COR-L47 (cell line): ENCODE measurements around the gene TMEM97.
A peak's percentile ranks its signal among the peaks of the same experiment; 100 is the strongest.

Experiments used
- DNase-seq: peaks from one replicate; lab custom pipeline; 2025; lab: John Stamatoyannopoulos, UW

Gene TMEM97

DNA sequence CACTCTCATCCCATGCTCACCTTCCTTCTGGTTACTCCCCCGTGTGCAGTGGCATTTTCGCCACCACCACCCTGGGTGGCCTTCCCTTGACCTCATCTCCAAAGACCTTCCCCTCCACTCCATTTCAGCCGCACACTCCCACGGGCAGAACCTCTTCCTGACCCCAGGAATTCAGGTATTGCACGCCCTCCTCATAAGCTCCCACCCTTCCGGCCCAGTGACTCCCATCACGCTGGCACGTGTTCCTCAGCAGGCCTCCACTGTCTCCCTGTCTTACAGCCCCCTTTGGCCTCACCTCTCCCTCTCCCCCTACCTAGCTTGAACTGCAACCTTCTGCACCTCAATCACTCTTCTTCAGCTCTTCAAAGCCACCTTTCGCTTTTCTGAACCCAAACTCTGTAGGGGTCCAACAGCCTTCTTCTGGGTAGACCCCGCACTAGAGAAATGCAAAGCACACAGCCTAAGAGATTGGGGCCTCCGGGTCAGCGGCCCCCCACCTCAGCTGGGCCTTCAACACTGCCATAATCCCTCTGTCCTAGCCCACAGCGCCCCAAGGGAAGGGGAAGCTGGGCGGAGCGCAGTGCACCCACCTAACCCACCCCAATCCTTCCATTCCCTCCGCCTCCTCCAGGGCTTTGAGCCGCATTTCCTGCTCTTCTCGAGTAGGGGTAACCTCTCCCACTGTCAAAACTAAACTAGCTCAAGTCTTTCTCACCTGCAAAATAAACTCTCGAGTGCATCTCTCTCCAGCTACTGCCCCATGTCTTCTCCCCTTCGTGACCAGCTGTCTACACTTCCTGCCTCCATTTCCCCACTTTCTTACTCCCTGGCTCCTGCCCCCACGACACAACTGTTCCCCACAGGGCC, 1.7 kb upstream of the TMEM97 start:
- no peak for DNase-seq

GRCh38 chr17:28317966-28318758, 838 bp upstream of the TMEM97 start:
- no peak for DNase-seq

GRCh38 chr17:28319598-28319935, 567 bp downstream of the TMEM97 start:
- peak; percentile 39 for DNase-seq

- no peak for DNase-seq
Measured at GRCh38 chr17:28320215-28321061, 1.4 kb downstream of the TMEM97 start.

DNA sequence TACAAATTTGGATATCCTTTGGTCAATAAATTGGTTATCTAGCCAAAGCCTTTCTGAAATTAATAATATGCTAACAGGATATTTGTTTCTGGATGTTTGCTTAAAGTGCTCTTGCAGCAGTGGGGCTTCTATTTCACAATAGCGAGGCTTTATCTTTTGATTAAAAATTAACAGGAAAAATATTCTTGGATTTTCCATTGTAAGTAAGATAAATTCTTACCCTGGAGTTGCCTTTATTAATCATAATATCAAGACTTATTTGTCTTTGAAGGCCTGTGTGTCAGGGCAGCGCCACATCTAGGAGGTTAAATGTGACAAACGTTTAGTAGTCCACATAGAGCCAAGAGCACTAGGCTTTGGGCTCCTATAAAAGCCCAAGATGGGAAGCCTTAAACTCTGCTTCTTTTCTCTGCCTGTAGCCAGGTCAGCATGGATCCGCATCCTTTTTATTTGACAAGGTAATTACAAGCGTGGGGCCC, 5.3 kb downstream of the TMEM97 start:
- DNase-seq: no peak

DNA sequence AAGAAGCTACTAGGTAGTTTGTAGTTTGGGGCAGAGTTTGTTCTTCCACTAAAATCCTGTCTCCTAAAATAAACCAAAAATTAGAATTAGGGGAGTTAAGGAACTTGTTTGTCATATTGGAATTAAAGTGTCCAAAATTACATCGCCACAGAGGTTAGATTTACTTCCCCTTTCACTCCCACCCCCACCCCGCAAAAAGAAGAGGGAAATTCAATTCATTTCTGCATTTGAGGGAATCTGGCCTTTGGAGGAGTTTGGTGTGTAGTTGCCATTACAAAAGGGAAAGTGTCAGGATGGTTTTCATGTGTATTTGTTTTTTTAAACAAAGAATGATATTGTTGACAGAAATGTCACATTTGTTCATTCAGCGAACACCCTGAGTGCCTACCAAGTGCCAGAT, 5.8 kb downstream of the TMEM97 start:
- DNase-seq: no peak

DNA sequence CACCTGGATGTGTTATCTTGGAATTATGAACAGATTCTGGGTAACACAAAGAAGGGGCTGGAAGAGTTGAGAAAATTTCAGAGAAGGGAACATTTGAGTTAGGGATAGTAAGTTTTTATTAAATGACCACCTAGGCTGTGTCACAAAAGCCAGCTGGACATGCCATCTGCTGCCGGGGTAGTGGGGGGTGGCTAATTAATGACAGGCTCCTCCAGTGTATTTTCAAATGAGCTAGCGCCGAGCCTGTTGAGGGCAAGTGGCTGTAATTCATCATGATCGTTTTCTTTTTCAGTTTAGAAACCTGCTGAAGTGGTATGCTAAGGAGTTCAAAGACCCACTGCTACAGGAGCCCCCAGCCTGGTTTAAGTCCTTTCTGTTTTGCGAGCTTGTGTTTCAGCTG, 6.2 kb downstream of the TMEM97 start:
- DNase-seq: no peak

GRCh38 chr17:28326114-28326513, 7.1 kb downstream of the TMEM97 start:
- no peak for DNase-seq

DNA sequence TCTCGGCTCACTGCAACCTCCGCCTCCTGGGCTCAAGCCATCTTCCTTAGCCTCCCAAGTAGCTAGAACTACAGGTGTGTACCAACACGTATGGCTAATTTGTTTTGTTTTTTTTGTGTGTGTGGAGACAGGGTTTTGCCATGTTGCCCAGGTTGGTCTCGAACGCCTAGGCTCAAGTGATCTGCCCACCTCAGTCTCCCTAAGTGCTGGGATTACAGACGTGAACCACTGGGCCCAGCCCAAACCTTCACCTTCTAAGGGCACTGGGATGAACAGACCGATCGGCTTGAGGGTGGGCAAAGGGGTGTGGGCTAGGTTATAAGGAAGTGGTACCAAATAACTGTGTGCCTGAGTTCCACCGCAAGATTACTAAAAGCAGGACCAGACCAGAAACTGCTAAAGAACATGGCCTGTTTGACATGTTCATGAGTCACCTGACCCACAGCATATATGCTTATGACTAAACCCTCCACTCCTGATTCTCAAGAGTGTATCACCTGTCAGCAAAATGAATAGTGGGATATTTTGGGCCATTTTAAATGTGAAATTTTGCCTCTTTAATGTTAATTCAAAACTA, 8.1 kb downstream of the TMEM97 start:
- no peak for DNase-seq

DNA sequence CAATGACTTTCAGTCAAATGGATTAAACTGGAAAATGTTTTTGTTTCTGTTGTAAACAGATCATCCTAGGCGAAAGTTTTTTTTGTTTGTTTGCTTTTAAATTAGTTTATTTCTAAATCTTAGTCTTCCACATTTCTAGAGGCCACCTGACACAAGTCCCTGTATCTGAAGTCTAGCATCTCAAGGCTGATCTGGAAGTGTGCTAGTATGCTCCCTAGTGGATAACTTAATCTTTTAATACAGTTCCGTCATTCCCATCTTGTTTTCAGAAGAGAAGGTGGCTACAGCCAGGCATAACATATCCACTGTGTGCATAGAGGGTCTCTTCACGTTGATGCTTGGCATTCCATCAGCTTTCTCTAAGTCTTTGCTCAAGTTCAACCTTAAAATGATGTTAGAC, 8.7 kb downstream of the TMEM97 start:
- DNase-seq: no peak

DNA sequence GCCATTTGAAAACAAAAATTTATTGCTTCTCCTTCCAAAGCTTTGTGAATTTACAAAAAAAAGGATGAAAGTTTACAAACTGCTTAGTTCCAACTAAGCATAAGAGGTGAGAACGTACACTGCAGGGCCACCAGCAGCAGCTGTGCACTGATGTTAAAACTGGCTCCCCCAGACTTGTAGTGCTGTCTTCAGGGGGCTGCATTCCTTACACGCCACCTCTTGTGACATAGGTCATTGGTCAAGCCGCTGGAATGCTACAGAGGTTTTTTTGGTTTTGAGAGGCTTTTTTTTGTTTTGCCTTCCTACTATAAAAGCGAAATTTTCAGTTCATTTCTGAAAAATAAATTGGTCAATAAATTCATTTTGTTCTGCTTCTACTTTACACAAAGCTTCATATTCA, 9.3 kb downstream of the TMEM97 start:
- DNase-seq: no peak

GRCh38 chr17:28330671-28331070, 11.7 kb downstream of the TMEM97 start:
- DNase-seq: no peak

GRCh38 chr17:28331891-28332420, 13.0 kb downstream of the TMEM97 start:
- no peak for DNase-seq

DNA sequence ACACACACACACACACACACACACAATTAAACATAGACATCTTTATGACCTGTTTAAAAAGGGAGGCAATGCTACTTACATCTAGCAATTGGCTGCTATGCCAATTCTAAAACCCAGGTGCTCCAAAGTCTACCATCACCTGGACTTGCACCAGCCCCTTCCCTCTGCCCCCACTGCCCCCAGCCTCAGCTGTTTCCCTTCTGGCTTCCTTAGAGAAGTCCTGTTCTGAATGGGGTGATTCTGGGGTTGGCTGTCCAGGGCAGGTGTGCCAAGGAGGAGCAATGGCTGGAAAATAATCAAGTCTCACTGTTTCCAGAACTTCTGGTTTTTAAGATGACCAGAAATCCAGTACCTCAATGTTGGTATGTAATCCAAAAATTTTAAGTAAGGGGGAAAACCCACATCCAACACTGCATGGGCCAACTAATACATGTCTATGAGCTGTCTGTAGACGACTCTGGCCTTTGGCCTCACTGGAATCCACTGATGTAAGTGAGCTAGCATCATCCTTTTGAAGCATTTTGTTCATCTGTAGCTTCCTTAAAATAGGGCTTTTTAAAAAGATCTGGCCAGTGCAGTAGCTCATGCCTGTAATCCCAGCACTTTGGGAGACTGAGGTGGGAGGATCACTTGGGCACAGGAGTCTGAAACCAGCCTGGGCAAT, 14.2 kb downstream of the TMEM97 start:
- no peak for DNase-seq

DNA sequence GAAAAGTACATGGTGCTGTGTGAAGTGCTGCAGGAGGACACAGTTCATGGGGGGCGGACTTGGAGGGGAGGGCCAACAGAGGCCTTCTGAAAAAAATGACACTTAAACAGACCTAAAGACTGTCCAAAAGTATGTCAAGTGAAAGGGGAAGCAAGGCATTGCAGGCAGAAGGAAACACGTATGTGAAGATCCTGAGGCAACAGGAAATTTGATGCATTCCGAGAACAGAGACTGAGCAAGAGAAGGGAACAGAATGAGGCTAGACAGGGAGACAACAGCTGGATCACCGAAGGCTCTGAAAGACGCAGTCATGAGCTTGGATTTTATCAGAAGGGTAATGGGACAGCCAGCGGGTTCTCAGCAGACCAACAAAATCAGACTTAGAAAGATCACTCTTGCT, 15.2 kb downstream of the TMEM97 start:
- DNase-seq: no peak

DNA sequence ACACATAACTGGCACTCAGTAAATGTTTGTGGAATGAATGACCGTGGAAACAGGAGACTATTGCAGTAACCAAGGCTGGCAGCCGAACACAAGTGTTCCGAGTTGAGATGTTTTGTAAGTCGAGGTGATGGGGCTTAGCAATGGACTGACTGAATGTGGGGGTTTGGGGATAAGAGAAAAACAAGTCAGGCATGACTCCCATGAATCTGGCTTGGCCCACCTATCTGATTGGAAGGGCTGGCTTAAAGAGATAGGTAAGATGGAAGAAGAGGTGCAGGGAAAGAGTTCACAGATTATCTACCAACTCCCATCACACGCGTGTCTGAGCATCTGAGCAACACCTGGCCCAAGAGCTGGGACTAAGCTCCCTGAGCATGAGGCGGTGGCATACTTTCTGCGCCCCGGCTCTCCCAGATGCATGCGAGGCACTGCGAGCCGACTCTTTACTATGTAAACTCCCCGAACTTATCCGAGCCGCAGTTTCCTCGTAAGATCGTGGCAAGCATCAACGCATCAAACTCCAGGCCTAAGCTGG, 15.7 kb downstream of the TMEM97 start:
- no peak for DNase-seq

DNA sequence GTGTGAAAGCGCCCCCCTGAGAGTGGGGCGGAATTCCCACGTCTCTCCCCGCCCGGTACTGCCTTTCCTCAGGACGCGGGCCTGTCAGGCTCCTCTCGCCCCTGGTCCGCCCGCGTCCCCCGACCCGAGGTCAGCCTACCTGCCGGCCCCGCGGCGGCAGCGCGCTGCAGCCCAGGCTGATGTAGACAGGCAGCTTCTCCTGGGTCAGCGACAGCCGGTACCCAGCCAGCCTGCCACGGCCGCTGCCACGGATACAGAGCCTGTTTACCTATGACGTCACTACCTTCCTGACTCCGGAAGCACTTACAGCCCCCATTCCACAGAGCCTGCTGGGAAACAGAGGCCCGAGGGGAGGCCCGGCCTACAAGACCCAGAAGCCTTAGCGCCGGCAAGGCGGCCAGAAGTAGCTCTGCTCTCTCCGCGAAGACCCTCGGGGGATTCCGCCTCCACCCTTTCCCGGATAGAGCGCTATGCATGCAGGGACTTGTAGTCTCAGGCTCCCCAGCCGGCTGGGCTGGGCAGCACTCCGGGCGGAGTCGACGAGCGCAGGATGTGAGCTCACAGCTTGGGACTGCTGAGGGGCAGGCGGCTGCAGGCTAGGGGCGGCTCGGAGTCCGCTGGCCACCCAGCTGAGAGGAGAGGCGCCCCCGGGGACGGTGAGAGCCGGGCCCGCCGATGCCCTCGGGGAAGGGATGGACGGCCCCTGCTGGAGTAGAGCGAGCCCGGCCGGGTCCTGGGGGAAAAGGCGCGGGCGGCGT, 16.4 kb downstream of the TMEM97 start, which contains the start of the genes IFT20 and TNFAIP1:
Gene IFT20 (minus strand): TSS at position 272 of the 758 bp plus-strand sequence. CDS start 3,487 bp downstream, outside the sequence.
Gene TNFAIP1 (plus strand): TSS at position 561 of the 758 bp plus-strand sequence. CDS start 3,761 bp downstream, outside the sequence.
- peak; percentile 99 for DNase-seq

- DNase-seq: peak; percentile 33
Measured at GRCh38 chr17:28335959-28336871, 17.2 kb downstream of the TMEM97 start.
